Gastrocnemius medialis (tissue), 4 donors: ENCODE results near the gene CDH18.

Source experiments
- CTCF ChIP-seq, 5 experiments: fragments of 450-650 bp in 3 of 5; fragments of 200-600 bp in 2 of 5; sonication (generic) in 2 of 5; IDR thresholded peaks in 4 of 5; conservative IDR thresholded peaks in 1 of 5; 1 replicate in 4 of 5; 2 replicates in 1 of 5; pipeline ENCODE4 v1.5.1; 2016 to 2019; ENCODE audit warnings: antibody characterized with exemption in 5 of 5, mild to moderate bottlenecking in 3 of 5, moderate library complexity in 3 of 5
- POLR2A ChIP-seq, 2 donors: fragments of 450-650 bp; IDR thresholded peaks; one replicate each; pipeline ENCODE4 v1.6.1; 2017; ENCODE audit warnings: antibody characterized with exemption in 2 of 2, mild to moderate bottlenecking in 2 of 2, moderate library complexity in 2 of 2

- TF ChIP-seq CTCF (IDR thresholded peaks at IDR 0.05 in 4 of 5, conservative IDR thresholded peaks at IDR 0.05 in 1 of 5) (no peak), POLR2A (IDR thresholded peaks at IDR 0.05) (no peak)
Observed at GRCh38 chr5:19855453-19855852, 132.5 kb downstream of the CDH18 start.
